T-helper 2 cell (primary cell): ENCODE results near the gene MPP4.
A peak's percentile ranks its signal among the peaks of the same experiment; 100 is the strongest.
"Not testable (repeated sequence)": the region's sequence is repeated elsewhere in the genome, so short reads cannot be mapped to it uniquely, and the experiment has no call there.

ENCODE experiments used
- DNase-seq, 5 experiments: peaks; one replicate each; pipeline versions ENCODE4 v3.0.0 to v3.0.0-alpha.2; 2012 to 2022

Gene MPP4

GRCh38 chr2:201671205-201671604, 27.2 kb downstream of the MPP4 start:
- not testable (repeated sequence) for DNase-seq

DNA sequence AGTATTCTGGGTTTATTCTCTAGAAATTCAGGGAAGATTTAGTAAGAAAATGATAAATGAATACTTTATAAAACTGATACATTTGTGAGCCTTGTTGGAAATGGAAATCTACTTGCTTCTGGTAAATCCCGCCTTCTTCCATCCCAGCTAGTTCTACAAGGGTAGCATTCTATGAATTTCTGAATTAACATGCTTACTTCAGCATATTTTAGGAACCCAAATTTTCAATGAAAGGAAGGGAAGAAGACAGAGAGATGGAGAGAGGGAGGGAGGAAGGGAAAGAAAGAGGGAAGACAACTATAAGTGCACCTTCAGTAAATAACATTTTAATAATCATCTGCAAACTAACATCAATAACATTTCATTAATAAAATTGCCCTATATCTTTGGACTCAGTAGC, 28.6 kb downstream of the MPP4 start:
- DNase-seq: no peak

DNA sequence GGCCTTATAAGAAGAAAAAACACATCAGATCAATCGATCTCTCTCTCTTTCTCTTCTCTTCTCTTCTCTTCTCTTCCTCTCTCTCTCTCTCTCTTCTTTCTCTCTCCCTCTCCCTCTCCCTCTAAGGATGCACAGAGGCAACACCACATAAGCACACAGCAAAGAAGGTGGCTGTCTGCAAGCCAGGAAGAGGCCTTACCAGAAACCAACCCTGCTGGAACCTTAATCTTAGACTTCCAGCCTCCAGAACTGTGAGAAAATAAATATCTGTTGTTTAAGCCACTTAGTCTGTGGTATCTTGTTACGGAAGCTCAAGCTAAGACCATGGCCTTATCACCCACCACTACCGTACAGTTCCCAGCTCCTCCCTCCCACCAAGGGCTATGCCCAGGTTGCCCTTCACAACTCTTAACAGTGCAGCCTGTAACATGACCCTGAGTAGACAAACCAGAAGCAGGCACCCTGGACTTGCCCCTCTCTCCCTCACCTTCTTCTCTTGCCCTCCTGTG, 30.0 kb downstream of the MPP4 start:
- DNase-seq: no peak

DNA sequence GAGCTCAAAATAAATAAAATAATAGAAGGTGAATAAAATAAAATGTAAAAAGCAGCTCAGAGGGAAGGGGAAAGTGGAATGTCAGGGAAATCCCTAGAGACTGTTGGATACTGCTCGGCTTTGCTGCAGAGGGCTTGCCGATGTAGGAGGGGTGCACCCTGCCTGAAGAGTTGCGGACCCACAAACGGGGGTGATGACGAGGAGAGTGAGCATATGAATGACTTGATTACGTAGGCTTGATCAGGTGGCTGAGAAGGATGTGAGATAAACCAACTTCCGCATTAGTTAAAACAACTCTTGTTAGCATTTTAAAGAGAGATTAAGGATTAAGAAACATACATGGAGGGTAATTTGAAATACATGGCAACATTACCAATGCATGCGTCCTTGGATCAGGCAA, 34.1 kb downstream of the MPP4 start:
- DNase-seq: no peak

DNA sequence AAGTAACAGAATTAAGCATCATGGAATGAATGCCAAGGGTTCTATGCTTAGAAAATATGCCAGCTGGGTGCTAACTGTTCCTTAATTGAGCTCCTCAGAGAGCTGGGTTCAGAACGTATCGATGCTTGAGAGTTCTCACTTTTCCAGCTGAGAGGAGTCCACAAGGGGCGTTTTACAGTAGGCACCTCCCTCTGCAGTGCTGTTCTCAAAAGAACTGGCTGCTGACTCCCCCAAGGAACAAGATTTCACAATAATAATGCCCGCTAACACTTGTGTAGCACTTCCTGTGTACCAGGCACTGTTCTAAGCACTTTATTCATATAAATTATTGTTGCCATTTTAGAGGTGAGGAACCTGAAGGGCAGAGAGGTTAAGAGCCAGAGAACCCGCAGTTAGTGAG, 37.1 kb downstream of the MPP4 start:
- DNase-seq: no peak

- no peak for DNase-seq
These were observed 38.0 kb downstream of the MPP4 start for GRCh38 chr2:201660293-201660895.

DNA sequence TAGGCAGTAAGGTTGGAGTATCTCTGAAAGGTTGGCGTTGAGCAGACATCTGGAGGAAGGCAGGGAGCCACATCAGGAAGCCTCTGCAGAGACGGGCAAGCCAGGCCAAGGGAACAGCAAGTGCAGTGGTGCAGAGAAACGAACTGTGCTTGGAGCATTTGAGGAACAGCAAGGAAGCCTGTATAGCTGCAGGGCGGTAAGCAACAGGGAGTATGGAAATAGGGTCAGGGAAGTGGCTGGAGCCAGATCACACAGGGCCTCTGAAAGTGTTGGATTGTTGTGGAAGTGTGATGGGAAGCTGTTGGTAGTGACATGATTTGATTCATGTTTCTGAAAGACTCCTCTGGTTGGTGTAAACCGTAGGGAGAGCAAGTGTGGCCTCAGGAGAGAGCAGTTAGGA, 41.7 kb downstream of the MPP4 start:
- DNase-seq: no peak

- DNase-seq: peak in 1 of 5 experiments; percentile 34
These were observed 42.3 kb downstream of the MPP4 start for GRCh38 chr2:201656102-201656501.

DNA sequence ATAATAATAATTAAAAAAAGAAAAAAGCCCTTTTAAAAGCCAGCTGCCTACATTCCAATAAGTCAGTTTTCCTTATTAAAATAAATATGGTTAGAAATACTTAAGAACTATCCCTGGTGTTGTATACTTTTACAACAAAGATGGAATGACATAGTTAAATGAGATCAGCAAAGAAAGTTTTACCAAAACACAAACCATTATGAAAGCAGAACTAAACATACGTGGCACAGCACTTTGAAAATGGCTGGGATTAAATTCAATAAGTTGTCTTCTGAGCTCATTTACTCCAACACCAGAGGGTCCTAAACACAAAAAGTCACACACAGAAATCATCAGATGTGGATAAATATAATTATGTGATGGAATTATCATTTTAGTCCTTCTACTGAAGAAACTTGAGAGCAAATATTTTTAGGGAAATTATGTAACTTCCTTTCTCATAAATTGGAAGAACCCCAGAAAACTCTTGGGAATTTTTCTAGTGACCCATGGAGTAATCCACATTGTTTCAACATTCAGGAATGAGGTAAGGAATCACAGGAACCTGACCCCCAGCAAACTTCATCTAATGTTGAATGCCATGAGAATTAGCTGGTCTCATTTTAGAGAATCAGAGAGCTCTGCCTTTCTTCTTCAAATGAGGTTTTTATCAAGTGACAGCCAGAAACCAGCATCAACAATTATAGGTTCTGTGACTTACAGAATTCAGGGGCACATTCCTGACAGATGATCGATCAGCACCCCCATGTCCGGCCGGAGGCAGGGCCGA, 43.6 kb downstream of the MPP4 start:
- DNase-seq: no peak

DNA sequence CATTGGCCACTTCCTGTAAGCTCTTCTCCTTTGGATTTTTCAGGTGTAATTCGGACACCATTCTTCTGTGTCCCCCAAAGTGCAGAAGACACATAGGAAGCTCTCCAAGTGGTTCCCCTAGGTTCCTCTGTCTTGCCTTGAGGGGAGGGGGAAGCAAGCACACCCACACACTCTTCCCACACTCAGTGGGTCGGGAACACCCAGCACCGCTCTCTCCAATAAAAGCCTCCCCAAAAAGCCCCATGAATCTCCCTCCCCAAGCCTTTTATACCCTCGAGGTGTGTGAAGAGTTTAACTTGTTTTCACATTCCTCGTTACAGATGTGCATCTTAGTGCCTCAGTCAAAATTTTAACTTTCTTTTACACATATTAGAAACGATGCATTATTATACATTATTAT, 45.2 kb downstream of the MPP4 start:
- no peak for DNase-seq

- no peak for DNase-seq
These were observed 49.0 kb downstream of the MPP4 start for GRCh38 chr2:201649442-201649841.

DNA sequence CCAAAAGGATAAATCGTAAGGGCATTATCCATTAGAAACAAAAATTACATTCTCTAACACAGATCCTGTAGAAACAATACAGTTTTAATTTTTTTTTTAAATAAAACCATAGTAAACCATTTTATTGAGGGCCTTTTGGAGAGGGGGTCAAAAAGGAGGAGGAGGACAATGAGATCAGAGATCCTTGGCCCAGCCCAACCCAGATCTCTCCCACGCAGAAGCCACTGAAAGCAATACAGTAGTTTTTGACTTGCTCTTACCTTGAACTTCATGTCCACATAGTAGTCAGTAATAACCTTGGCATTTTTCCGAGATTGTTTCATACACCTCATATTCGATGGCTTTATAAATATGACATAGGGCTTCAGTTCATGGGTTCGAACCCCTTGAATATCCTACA, 51.0 kb downstream of the MPP4 start:
- no peak for DNase-seq

- DNase-seq: no peak
These were observed 54.4 kb downstream of the MPP4 start for GRCh38 chr2:201644001-201644400.

- peak in 3 of 5 experiments; percentile 24 to 49 (median 32) for DNase-seq
These were observed 55.1 kb downstream of the MPP4 start, which contains the start of gene TMEM237 for GRCh38 chr2:201643216-201643890. TMEM237 (minus strand) TSS chr2:201643503; CDS start chr2:201643400, 103 bp downstream.

GRCh38 chr2:201642579-201643215, 55.7 kb downstream of the MPP4 start:
- peak; percentile 68 to 88 (median 79) for DNase-seq

DNA sequence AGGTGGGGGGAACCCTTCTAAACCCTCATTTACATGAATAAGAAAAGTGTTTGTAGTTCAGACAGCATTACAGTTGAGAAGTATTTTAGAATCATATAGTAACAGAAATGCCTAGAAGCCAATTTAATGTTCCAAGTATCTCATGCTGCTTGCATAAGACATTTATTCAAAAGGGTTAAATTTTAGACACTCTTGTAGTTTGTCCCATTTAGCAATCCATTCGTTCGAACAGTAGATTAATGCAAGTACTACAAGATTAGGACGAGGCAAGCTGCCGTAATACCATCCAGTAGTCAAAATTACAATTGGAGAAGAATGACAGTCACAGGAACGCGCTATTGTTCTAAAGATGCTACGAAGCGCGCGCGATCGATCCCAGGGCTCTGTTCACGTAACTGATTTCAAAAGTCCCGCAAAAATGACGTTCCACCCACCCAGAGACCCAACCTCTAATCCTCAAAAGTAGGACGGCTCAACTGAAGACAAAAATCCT, 56.3 kb downstream of the MPP4 start:
- peak in 1 of 5 experiments; percentile 85 for DNase-seq

DNA sequence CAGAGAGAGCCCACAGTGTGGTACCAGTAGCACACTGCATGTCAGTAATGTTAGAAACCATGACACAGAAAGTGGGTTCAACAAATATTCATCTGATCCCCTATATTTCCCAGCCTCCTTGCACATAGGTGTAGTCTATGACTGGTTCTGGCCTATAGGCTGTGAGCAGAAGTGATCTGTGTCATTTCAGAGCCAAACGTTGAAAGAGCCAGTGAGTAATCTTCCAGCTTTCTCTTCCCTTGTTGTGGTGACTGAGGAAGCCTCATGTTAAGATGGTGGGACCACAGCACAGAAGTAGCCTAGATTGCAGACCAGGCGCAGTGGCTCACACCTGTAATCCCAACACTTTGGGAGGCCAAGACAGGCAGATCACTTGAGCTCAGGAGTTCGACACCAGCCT, 59.2 kb downstream of the MPP4 start:
- DNase-seq: no peak

GRCh38 chr2:201638326-201638725, 60.1 kb downstream of the MPP4 start:
- no peak for DNase-seq

GRCh38 chr2:201633661-201634249, 64.7 kb downstream of the MPP4 start:
- no peak for DNase-seq

DNA sequence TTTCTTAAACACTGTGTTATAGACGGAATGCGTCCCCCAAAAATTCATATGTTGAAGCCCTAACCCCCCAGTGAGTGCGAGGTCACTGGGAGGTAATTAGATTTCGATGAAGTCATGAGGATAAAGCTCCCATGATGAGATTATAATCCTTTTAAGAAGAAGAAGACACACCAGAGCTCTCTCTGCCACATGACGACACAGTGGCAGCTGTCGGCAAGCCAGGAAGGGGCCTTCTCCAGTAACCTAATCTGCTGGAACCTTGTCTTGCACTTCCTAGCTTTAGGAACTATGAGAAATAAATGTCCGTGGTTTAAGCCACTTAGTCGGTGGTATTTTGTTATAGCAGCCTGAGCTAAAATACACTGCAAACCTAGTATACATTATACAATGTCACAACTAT, 67.4 kb downstream of the MPP4 start:
- DNase-seq: no peak

DNA sequence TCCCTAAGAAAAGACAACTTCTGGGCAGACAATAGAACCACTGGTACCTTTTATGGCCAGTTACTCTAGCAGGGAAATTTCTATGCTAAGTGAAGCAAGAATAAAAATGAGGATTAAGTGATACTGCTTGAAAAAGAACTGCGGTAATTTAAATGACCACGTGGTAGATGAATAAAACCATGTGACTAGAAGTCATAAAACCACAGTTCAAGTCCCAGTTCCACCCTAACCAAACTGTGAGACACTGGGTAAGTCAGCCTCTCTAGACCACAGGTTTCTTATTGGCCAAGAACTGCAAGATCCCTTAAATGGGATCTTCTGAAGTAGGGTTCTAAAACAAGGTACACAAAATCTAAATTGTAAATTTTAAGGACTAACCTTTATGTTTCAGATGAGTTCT, 67.9 kb downstream of the MPP4 start:
- DNase-seq: no peak

- no peak for DNase-seq
These were observed 69.9 kb downstream of the MPP4 start for GRCh38 chr2:201628545-201628944.
